HUES48 (cell line): ENCODE data around the gene TEP1.

Experiments used
- H3K27ac ChIP-seq: one replicate; pipeline ENCODE4 v1.7.0; 2013; ENCODE audit warnings: low read depth, low read length, inconsistent platforms
- H3K27me3 ChIP-seq: 2 replicates; pipeline ENCODE4 v1.6.1; 2013; ENCODE audit warnings: mild to moderate bottlenecking, low read length; ENCODE audit not compliant: control insufficient read depth, insufficient read depth
- H3K36me3 ChIP-seq: 2 replicates; pipeline ENCODE4 v1.6.1; 2013; ENCODE audit warnings: low read length; ENCODE audit not compliant: control insufficient read depth, insufficient read depth
- H3K4me1 ChIP-seq: 2 replicates; pipeline ENCODE4 v1.6.1; 2013; ENCODE audit warnings: mild to moderate bottlenecking, low read length; ENCODE audit not compliant: control insufficient read depth, insufficient read depth
- H3K4me3 ChIP-seq: 2 replicates; pipeline ENCODE4 v1.5.1; 2013; ENCODE audit warnings: mild to moderate bottlenecking, low read depth, low read length
- H3K9ac ChIP-seq: 2 replicates; pipeline ENCODE4 v1.6.1; 2013; ENCODE audit warnings: mild to moderate bottlenecking, low read depth, low read length, moderate library complexity
- H3K9me3 ChIP-seq: 2 replicates; pipeline ENCODE4 v1.6.1; 2013; ENCODE audit warnings: low read length; ENCODE audit not compliant: control insufficient read depth, insufficient read depth

Gene TEP1

GRCh38 chr14:20384886-20385285, 28.4 kb downstream of the TEP1 start:
- H3K27ac ChIP-seq: no peak overlapping the region
- no peaks in the 10 kb centered on the region for H3K9me3 ChIP-seq
- no peak overlapping the region for H3K9ac ChIP-seq
- H3K4me1 ChIP-seq: peaks cover 4% of the 10 kb centered on the region; the same call in 1 of the 2 replicates
- H3K27me3 ChIP-seq: no peaks in the 10 kb centered on the region
- H3K4me3 ChIP-seq: no peak overlapping the region
- peaks cover 82% of the 10 kb centered on the region for H3K36me3 ChIP-seq

- peaks cover 82% of the 10 kb centered on the region for H3K36me3 ChIP-seq
Observed at GRCh38 chr14:20384321-20384720, 29.0 kb downstream of the TEP1 start.

DNA sequence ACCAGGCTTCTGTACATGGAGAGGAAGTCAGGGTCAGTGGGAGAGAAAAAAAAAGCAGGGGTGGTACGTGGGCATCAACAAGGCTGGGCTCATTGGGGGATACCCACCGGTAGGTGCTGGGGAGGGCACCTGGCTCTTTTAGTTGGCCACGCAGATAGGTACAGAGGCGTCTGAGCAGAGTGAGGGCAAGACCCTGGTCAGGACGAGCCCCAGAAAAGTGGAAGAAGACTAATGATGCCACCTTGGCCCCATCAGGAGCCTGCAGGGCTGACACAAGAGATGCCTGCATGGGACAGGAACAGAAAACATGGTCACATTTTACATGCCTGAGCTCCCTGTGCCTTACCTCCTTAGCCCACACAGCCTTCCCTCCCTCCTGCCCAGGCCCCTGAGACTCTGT, 29.7 kb downstream of the TEP1 start:
- no peak overlapping the region for H3K27ac ChIP-seq
- H3K4me3 ChIP-seq: no peak overlapping the region
- H3K36me3 ChIP-seq: peaks cover 85% of the 10 kb centered on the region

More at GRCh38 chr14:20384321-20384720, 29.0 kb downstream of the TEP1 start:
- Histone ChIP-seq H3K4me3 (no peak overlapping the region), H3K27me3 (no peaks in the 10 kb centered on the region), H3K4me1 (peaks cover 4% of the 10 kb centered on the region; the same call in 1 of the 2 replicates), H3K9ac (no peak overlapping the region), H3K9me3 (no peaks in the 10 kb centered on the region), H3K27ac (no peak overlapping the region)

DNA sequence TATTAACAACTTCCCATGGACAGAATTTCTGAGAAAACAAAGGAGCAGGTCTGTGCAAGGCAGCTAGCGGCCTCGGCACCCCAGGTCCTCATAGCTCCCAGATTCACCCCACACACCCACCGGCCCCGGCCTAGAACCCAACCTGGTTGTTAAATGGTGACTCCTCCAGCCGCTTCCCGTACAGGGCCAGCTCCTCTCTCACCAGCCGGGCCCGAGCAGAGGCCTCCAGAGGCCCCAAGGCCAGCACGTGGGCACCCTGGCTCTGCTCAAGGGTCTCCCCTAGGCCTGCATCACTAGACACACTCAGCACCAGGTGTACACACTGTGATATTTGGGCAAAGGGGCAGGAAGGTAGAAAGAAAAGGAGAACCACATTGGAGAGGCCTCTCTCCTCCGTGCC, 30.3 kb downstream of the TEP1 start:
- Histone ChIP-seq H3K36me3 (peaks cover 90% of the 10 kb centered on the region), H3K9me3 (no peaks in the 10 kb centered on the region), H3K4me1 (peaks cover 4% of the 10 kb centered on the region; the same call in 1 of the 2 replicates), H3K27me3 (no peaks in the 10 kb centered on the region), H3K9ac (no peak overlapping the region), H3K4me3 (no peak overlapping the region), H3K27ac (no peak overlapping the region)

More for the DNA sequence above, 29.7 kb downstream of the TEP1 start:
- Histone ChIP-seq H3K27me3 (no peaks in the 10 kb centered on the region), H3K9ac (no peak overlapping the region), H3K4me1 (peaks cover 4% of the 10 kb centered on the region; the same call in 1 of the 2 replicates), H3K9me3 (no peaks in the 10 kb centered on the region)

DNA sequence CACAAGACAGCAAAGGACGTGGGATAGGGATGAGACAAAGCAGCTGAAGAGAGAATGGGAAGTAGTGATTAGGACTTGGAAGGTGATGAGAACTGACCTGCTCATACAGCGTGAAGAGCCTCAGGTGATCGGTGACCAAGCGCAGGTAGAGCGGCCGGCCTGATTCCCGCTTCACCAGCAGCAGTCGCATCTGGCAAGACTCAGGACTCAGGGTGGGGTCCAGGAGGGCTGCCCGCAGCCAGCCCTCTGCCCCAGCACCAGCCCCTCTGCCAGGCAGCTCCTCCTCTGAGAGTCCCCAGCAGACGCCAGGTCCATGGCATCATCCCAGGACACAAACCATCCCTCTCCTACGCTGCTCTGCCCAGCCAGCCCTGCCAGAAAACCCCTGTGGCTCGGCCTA, 30.8 kb downstream of the TEP1 start:
- Histone ChIP-seq H3K4me3 (no peak overlapping the region), H3K4me1 (no peaks in the 10 kb centered on the region), H3K9me3 (no peaks in the 10 kb centered on the region), H3K27ac (no peak overlapping the region), H3K27me3 (no peaks in the 10 kb centered on the region), H3K36me3 (peaks cover 90% of the 10 kb centered on the region), H3K9ac (no peak overlapping the region)

DNA sequence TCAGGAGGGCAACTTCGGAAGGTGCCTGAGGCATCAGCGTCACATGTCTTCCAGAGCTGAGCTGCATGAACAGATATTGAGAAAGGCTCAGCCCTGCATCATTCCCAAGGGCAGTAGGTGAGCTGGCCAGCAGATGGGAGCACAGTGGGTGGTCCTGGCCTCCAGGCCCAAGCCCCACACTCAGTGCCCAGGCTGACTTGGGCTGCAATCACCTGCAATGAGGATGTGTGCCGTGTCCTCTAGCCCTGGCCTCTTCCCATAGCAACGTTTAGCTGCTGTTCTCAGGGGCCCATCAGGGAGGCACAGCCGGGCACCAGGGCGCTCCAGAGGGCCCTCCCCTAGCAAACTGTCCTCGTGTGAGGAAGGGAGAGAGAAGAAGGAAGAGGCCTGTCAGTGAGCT, 32.0 kb downstream of the TEP1 start:
- Histone ChIP-seq H3K9me3 (no peaks in the 10 kb centered on the region), H3K9ac (no peak overlapping the region), H3K27me3 (no peaks in the 10 kb centered on the region), H3K4me3 (no peak overlapping the region), H3K4me1 (no peaks in the 10 kb centered on the region), H3K27ac (no peak overlapping the region), H3K36me3 (peaks cover 94% of the 10 kb centered on the region)

- Histone ChIP-seq H3K9me3 (no peaks in the 10 kb centered on the region), H3K36me3 (peaks cover 94% of the 10 kb centered on the region), H3K27ac (no peak overlapping the region), H3K4me3 (no peak overlapping the region), H3K27me3 (no peaks in the 10 kb centered on the region), H3K4me1 (no peaks in the 10 kb centered on the region), H3K9ac (no peak overlapping the region)
Observed at GRCh38 chr14:20380681-20381080, 32.6 kb downstream of the TEP1 start.

DNA sequence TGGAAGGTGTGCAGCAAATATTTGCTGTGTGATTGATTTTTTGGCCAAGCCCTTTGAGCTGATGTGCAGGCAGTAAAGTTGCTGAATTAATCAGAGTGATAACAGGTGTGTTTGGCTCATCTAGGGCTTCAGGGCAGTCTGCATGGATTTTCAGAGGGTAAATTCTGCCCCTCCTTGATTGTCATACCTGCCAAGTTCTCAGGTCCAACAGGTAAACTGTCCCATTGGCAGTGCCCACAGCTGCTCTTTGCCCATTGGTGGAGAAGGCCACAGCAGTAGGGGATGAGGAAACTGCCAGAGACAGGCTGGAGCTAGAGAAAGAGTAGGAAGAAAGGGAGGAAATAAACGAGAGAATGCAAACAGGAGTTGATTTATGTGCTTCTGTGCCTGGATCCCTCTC, 33.6 kb downstream of the TEP1 start:
- H3K4me3 ChIP-seq: no peak overlapping the region
- H3K4me1 ChIP-seq: no peaks in the 10 kb centered on the region
- H3K27ac ChIP-seq: no peak overlapping the region
- H3K9me3 ChIP-seq: no peaks in the 10 kb centered on the region
- peaks cover 93% of the 10 kb centered on the region for H3K36me3 ChIP-seq
- H3K9ac ChIP-seq: no peak overlapping the region
- H3K27me3 ChIP-seq: no peaks in the 10 kb centered on the region

GRCh38 chr14:20377171-20377570, 36.1 kb downstream of the TEP1 start:
- Histone ChIP-seq H3K27me3 (no peaks in the 10 kb centered on the region), H3K36me3 (peaks cover 93% of the 10 kb centered on the region), H3K9ac (no peak overlapping the region), H3K4me1 (no peaks in the 10 kb centered on the region), H3K27ac (no peak overlapping the region), H3K4me3 (no peak overlapping the region), H3K9me3 (no peaks in the 10 kb centered on the region)

DNA sequence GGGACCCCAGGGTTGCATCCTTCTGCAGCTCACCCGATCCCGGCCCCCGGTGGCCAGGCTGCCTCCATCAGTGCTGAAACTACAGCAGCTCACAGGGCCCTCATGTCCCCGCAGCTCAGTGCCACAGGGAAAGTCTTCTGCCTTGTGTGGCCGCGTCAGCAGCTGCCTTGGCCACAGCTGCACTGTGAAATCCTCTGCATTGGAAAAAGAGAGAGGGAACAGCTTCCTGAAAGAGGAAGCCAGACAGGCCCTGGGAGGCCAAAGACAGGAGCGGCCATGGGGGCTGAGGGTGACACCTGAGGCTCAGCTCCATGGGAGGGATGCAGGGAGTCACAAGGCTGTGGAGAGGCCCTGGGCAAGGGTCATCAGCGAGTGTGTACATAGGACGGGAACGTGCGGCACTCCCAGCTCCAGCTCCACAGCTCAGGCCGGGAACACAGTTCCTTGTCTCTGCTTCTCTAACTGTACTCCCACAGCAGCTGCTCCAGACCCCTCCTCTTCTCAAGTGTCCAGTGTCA, 37.2 kb downstream of the TEP1 start:
- Histone ChIP-seq H3K4me1 (no peaks in the 10 kb centered on the region), H3K36me3 (peaks cover 93% of the 10 kb centered on the region), H3K27ac (no peak overlapping the region), H3K4me3 (no peak overlapping the region), H3K9ac (no peak overlapping the region), H3K9me3 (no peaks in the 10 kb centered on the region), H3K27me3 (no peaks in the 10 kb centered on the region)

DNA sequence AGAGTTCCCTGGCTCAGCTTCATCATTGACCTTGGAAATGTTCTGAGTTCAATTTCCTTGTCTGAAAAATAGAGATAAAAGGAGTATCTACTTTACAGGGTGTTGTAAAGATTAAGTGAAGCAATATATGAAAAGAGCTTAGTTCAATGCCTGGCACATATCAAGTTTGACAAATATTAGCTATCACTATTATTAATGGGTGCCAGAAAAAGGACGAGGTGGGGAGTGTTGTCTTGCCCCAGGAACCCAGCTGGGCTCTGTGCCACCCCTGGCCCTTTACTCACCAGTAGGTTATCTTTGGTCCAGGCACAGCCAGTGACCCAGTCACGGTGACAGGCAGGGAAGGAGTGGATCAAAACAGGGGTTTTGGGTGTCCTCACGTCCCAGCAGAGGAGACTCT, 37.8 kb downstream of the TEP1 start:
- no peak overlapping the region for H3K4me3 ChIP-seq
- no peak overlapping the region for H3K27ac ChIP-seq
- no peaks in the 10 kb centered on the region for H3K4me1 ChIP-seq
- H3K9ac ChIP-seq: no peak overlapping the region
- H3K36me3 ChIP-seq: peaks cover 94% of the 10 kb centered on the region
- H3K27me3 ChIP-seq: no peaks in the 10 kb centered on the region
- no peaks in the 10 kb centered on the region for H3K9me3 ChIP-seq

DNA sequence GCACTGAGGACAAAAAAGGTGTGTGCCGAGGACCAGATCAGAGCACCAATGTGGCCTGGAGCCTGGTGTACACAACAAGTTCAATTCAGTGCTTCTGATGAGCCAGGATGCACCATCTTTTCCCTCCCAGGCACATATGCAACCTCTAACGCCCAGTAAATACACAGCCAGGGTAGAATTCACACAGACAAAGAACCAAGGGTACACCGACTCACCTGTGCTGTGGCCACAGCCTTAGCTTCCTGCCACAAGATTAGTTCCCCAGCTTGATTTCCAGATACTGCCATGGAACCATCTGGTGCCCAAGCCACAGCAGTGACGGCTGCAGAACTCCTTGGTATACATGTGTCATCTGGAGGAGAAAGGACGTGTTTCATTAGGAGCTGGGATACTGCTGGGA, 40.5 kb downstream of the TEP1 start:
- H3K27ac ChIP-seq: no peak overlapping the region
- no peaks in the 10 kb centered on the region for H3K4me1 ChIP-seq
- no peak overlapping the region for H3K4me3 ChIP-seq
- no peak overlapping the region for H3K9ac ChIP-seq
- no peaks in the 10 kb centered on the region for H3K27me3 ChIP-seq
- H3K36me3 ChIP-seq: peaks cover 89% of the 10 kb centered on the region
- H3K9me3 ChIP-seq: no peaks in the 10 kb centered on the region
